ENCODE data around the gene DLG2.

Gene DLG2

GRCh38 chr11:84045146-84045545 lies 1582.0 kb downstream of the DLG2 start:
- no peak overlapping the region for H2BK12ac ChIP-seq (ENCODE audit: low read length in 2 of 2)
- peaks cover 4% of the 10 kb centered on the region for H3K9me3 ChIP-seq (ENCODE audit: control insufficient read depth, low read length)
- no peak overlapping the region for H3K9ac ChIP-seq (ENCODE audit: low read length)
- no peak overlapping the region for H3K27ac ChIP-seq (ENCODE audit: low read length, poor library complexity, severe bottlenecking)
- H3K23ac ChIP-seq (ENCODE audit: low read length in 2 of 2), result no peak overlapping the region
- H3K36me3 ChIP-seq (ENCODE audit: control insufficient read depth in 1 of 2, insufficient read depth in 2 of 2, low read depth in 1 of 2, low read length in 2 of 2), result no peaks in the 10 kb centered on the region
- no peak overlapping the region for H2AFZ ChIP-seq (ENCODE audit: low read depth, low read length)
- H3K4me2 ChIP-seq (ENCODE audit: low read length, poor library complexity, severe bottlenecking), result no peak overlapping the region
- H3K4me1 ChIP-seq (ENCODE audit: control insufficient read depth, insufficient read depth, low read depth, low read length), result no peaks in the 10 kb centered on the region
- no peak overlapping the region for H2AK5ac ChIP-seq (ENCODE audit: low read length, severe bottlenecking)
- H3K4me3 ChIP-seq (ENCODE audit: insufficient read depth in 1 of 2, low read depth in 1 of 2, low read length in 2 of 2), result no peak overlapping the region
- no peak overlapping the region for H2BK5ac ChIP-seq (ENCODE audit: low read depth, low read length, poor library complexity, severe bottlenecking)
- H3K79me1 ChIP-seq (replicated peaks; ENCODE audit: low read length, poor library complexity, severe bottlenecking), result no peaks in the 10 kb centered on the region
- no peak overlapping the region for H3K18ac ChIP-seq (ENCODE audit: low read depth in 1 of 2, low read length in 2 of 2)
- H4K8ac ChIP-seq (ENCODE audit: low read length), result no peak overlapping the region
- no peak overlapping the region for H2BK120ac ChIP-seq (ENCODE audit: low read depth, low read length)
- H4K91ac ChIP-seq (ENCODE audit: low read length), result no peak overlapping the region
- no peaks in the 10 kb centered on the region for H3K27me3 ChIP-seq (ENCODE audit: control insufficient read depth in 1 of 2, insufficient read depth in 1 of 2, low read length in 2 of 2)
- no peak overlapping the region for H3K4ac ChIP-seq (ENCODE audit: low read depth in 1 of 2, low read length in 2 of 2)
- H2BK15ac ChIP-seq (ENCODE audit: low read depth, poor library complexity, severe bottlenecking), result no peak overlapping the region
- DNase-seq, result no peak
- H3K14ac ChIP-seq (ENCODE audit: low read length in 2 of 2), result no peak overlapping the region

- H3K36me3 ChIP-seq (ENCODE audit: control insufficient read depth in 1 of 2, insufficient read depth in 2 of 2, low read depth in 1 of 2, low read length in 2 of 2), result no peaks in the 10 kb centered on the region
- no peaks in the 10 kb centered on the region for H3K4me1 ChIP-seq (ENCODE audit: control insufficient read depth, insufficient read depth, low read depth, low read length)
- no peaks in the 10 kb centered on the region for H3K27me3 ChIP-seq (ENCODE audit: control insufficient read depth in 1 of 2, insufficient read depth in 1 of 2, low read length in 2 of 2)
- no peak overlapping the region for H2AK5ac ChIP-seq (ENCODE audit: low read length, severe bottlenecking)
- no peak overlapping the region for H4K8ac ChIP-seq (ENCODE audit: low read length)
- no peak overlapping the region for H3K4me3 ChIP-seq (ENCODE audit: insufficient read depth in 1 of 2, low read depth in 1 of 2, low read length in 2 of 2)
- no peak overlapping the region for H2BK120ac ChIP-seq (ENCODE audit: low read depth, low read length)
- no peak overlapping the region for H3K14ac ChIP-seq (ENCODE audit: low read length in 2 of 2)
- no peak overlapping the region for H2BK15ac ChIP-seq (ENCODE audit: low read depth, poor library complexity, severe bottlenecking)
- no peak for DNase-seq
- no peak overlapping the region for H3K27ac ChIP-seq (ENCODE audit: low read length, poor library complexity, severe bottlenecking)
- H3K9me3 ChIP-seq (ENCODE audit: control insufficient read depth, low read length), result peaks cover 1% of the 10 kb centered on the region
- no peak overlapping the region for H2BK12ac ChIP-seq (ENCODE audit: low read length in 2 of 2)
- no peak overlapping the region for H4K91ac ChIP-seq (ENCODE audit: low read length)
- H3K18ac ChIP-seq (ENCODE audit: low read depth in 1 of 2, low read length in 2 of 2), result no peak overlapping the region
- H3K4ac ChIP-seq (ENCODE audit: low read depth in 1 of 2, low read length in 2 of 2), result no peak overlapping the region
- no peak overlapping the region for H2AFZ ChIP-seq (ENCODE audit: low read depth, low read length)
- no peak overlapping the region for H3K9ac ChIP-seq (ENCODE audit: low read length)
- no peak overlapping the region for H3K23ac ChIP-seq (ENCODE audit: low read length in 2 of 2)
- no peaks in the 10 kb centered on the region for H3K79me1 ChIP-seq (replicated peaks; ENCODE audit: low read length, poor library complexity, severe bottlenecking)
- H2BK5ac ChIP-seq (ENCODE audit: low read depth, low read length, poor library complexity, severe bottlenecking), result no peak overlapping the region
- WGBS, result 88% methylated on average over 1 of the region's 1 CpG
- no peak overlapping the region for H3K4me2 ChIP-seq (ENCODE audit: low read length, poor library complexity, severe bottlenecking)
These were observed 1582.4 kb downstream of the DLG2 start for GRCh38 chr11:84044706-84045105.

DNA sequence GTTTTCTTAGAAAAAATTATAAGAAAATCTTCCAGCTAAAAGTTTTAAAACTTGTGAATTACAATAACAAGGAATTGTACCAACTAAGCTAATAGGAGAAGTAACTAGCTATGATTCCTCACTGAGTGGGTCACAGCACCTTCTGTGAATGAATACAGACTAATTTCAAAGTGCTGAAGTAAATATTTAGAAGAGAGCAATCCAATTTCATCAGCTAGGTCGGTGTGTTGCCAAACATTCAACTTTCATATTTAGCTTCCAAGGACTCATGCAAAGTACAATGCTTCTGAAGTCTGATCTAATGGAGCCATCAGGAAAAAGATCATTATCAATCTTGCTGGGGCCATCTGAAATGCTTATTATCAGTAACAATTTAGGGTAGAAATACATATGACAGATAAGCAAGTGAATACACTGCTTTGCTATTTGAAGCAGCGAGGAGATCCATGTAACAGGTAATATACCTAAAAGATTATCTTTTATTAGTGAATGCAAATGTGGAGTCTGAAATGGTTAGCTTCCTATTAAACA lies 1590.4 kb downstream of the DLG2 start:
- H3K79me1 ChIP-seq (replicated peaks; ENCODE audit: low read length, poor library complexity, severe bottlenecking), result no peaks in the 10 kb centered on the region
- no peak overlapping the region for H3K18ac ChIP-seq (ENCODE audit: low read depth in 1 of 2, low read length in 2 of 2)
- no peak overlapping the region for H2AK5ac ChIP-seq (ENCODE audit: low read length, severe bottlenecking)
- no peaks in the 10 kb centered on the region for H3K36me3 ChIP-seq (ENCODE audit: control insufficient read depth in 1 of 2, insufficient read depth in 2 of 2, low read depth in 1 of 2, low read length in 2 of 2)
- no peak overlapping the region for H4K8ac ChIP-seq (ENCODE audit: low read length)
- H2BK5ac ChIP-seq (ENCODE audit: low read depth, low read length, poor library complexity, severe bottlenecking), result no peak overlapping the region
- DNase-seq, result no peak
- H3K23ac ChIP-seq (ENCODE audit: low read length in 2 of 2), result no peak overlapping the region
- H2BK12ac ChIP-seq (ENCODE audit: low read length in 2 of 2), result no peak overlapping the region
- H4K91ac ChIP-seq (ENCODE audit: low read length), result no peak overlapping the region
- H3K4me3 ChIP-seq (ENCODE audit: insufficient read depth in 1 of 2, low read depth in 1 of 2, low read length in 2 of 2), result no peak overlapping the region
- no peaks in the 10 kb centered on the region for H3K9me3 ChIP-seq (ENCODE audit: control insufficient read depth, low read length)
- no peaks in the 10 kb centered on the region for H3K27me3 ChIP-seq (ENCODE audit: control insufficient read depth in 1 of 2, insufficient read depth in 1 of 2, low read length in 2 of 2)
- H3K4me2 ChIP-seq (ENCODE audit: low read length, poor library complexity, severe bottlenecking), result no peak overlapping the region
- no peak overlapping the region for H3K9ac ChIP-seq (ENCODE audit: low read length)
- H2AFZ ChIP-seq (ENCODE audit: low read depth, low read length), result no peak overlapping the region
- no peak overlapping the region for H2BK120ac ChIP-seq (ENCODE audit: low read depth, low read length)
- H3K27ac ChIP-seq (ENCODE audit: low read length, poor library complexity, severe bottlenecking), result no peak overlapping the region
- H3K4ac ChIP-seq (ENCODE audit: low read depth in 1 of 2, low read length in 2 of 2), result no peak overlapping the region
- no peaks in the 10 kb centered on the region for H3K4me1 ChIP-seq (ENCODE audit: control insufficient read depth, insufficient read depth, low read depth, low read length)
- 55% methylated on average over 1 of the region's 2 CpGs for WGBS
- H2BK15ac ChIP-seq (ENCODE audit: low read depth, poor library complexity, severe bottlenecking), result no peak overlapping the region
- H3K14ac ChIP-seq (ENCODE audit: low read length in 2 of 2), result no peak overlapping the region

DNA sequence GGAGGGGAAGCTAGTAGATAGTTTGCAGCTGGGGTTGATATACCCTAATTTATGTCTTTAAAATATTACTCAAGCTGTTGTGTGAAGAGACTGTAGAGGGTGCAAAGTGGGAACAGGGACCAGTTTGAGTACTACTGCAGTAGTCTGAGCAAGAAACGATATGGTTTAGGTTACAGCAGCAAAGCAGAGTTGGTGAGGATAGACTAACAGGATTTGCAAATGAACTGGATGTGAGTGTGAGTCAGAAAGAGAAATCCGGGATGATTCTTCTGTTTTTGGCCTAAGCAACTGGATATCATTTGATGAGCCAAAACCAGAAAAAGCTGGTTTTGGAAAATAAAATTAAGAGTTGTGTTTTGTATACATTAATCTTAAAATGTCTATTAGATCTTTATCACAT lies 1591.5 kb downstream of the DLG2 start:
- WGBS, result 93% methylated on average over 2 of the region's 2 CpGs
- Histone ChIP-seq H2BK120ac (ENCODE audit: low read depth, low read length) (no peak overlapping the region), H3K79me1 (replicated peaks; ENCODE audit: low read length, poor library complexity, severe bottlenecking) (no peaks in the 10 kb centered on the region), H3K14ac (ENCODE audit: low read length in 2 of 2) (no peak overlapping the region), H4K91ac (ENCODE audit: low read length) (no peak overlapping the region), H2AK5ac (ENCODE audit: low read length, severe bottlenecking) (no peak overlapping the region), H3K4me1 (ENCODE audit: control insufficient read depth, insufficient read depth, low read depth, low read length) (no peaks in the 10 kb centered on the region), H3K4me3 (ENCODE audit: insufficient read depth in 1 of 2, low read depth in 1 of 2, low read length in 2 of 2) (no peak overlapping the region), H3K4me2 (ENCODE audit: low read length, poor library complexity, severe bottlenecking) (no peak overlapping the region), H2AFZ (ENCODE audit: low read depth, low read length) (no peak overlapping the region), H3K23ac (ENCODE audit: low read length in 2 of 2) (no peak overlapping the region), H4K8ac (ENCODE audit: low read length) (no peak overlapping the region), H2BK5ac (ENCODE audit: low read depth, low read length, poor library complexity, severe bottlenecking) (no peak overlapping the region), H3K4ac (ENCODE audit: low read depth in 1 of 2, low read length in 2 of 2) (no peak overlapping the region), H2BK12ac (ENCODE audit: low read length in 2 of 2) (no peak overlapping the region), H3K9ac (ENCODE audit: low read length) (no peak overlapping the region), H3K27ac (ENCODE audit: low read length, poor library complexity, severe bottlenecking) (no peak overlapping the region), H3K18ac (ENCODE audit: low read depth in 1 of 2, low read length in 2 of 2) (no peak overlapping the region), H2BK15ac (ENCODE audit: low read depth, poor library complexity, severe bottlenecking) (no peak overlapping the region), H3K36me3 (ENCODE audit: control insufficient read depth in 1 of 2, insufficient read depth in 2 of 2, low read depth in 1 of 2, low read length in 2 of 2) (no peaks in the 10 kb centered on the region), H3K9me3 (ENCODE audit: control insufficient read depth, low read length) (no peaks in the 10 kb centered on the region), H3K27me3 (ENCODE audit: control insufficient read depth in 1 of 2, insufficient read depth in 1 of 2, low read length in 2 of 2) (no peaks in the 10 kb centered on the region)
- DNase-seq, result no peak

Data from mesenchymal stem cell (in vitro differentiated cells and primary cell).